CD14-positive monocyte (primary cell): ENCODE measurements around the gene IGF1R. TPM values are rescaled to one million over a fixed set of nuclear protein-coding genes. Genes with fewer than 3 reads are reported as not detected.

Experiments used
- DNase-seq, 3 donors: peaks; one replicate each; pipeline ENCODE4 v3.0.0-alpha.2; 2011 to 2022
- H2AFZ ChIP-seq: 2 replicates; pipeline ENCODE4 v1.6.0; 2012; ENCODE audit warnings: mild to moderate bottlenecking, low read depth, low read length, inconsistent platforms; ENCODE audit not compliant: insufficient read depth, poor library complexity, severe bottlenecking
- H3K27ac ChIP-seq, 2 donors: 1 replicate in 1 of 2; 2 replicates in 1 of 2; pipeline ENCODE4 v1.5.1; 2012 to 2013; ENCODE audit warnings: low read length in 2 of 2, control low read depth in 1 of 2, inconsistent platforms in 1 of 2, low read depth in 1 of 2, mild to moderate bottlenecking in 1 of 2
- H3K27me3 ChIP-seq, 2 donors: one replicate each; pipeline versions ENCODE4 v1.6.0 to v1.6.1; 2011 to 2013; ENCODE audit warnings: low read length in 2 of 2; ENCODE audit not compliant: control insufficient read depth in 2 of 2, insufficient read depth in 2 of 2
- H3K36me3 ChIP-seq, 2 donors: replicated peaks in 1 of 2; 1 replicate in 1 of 2; 2 replicates in 1 of 2; pipeline versions ENCODE4 v1.5.1 to v1.6.1; 2012 to 2013; ENCODE audit warnings: low read length in 2 of 2, control low read depth in 1 of 2, inconsistent platforms in 1 of 2, mild to moderate bottlenecking in 1 of 2; ENCODE audit not compliant: insufficient read depth in 2 of 2, control insufficient read depth in 1 of 2
- H3K4me1 ChIP-seq, 2 donors: 1 replicate in 1 of 2; 2 replicates in 1 of 2; pipeline versions ENCODE4 v1.5.1 to v1.6.1; 2012 to 2013; ENCODE audit warnings: low read length in 2 of 2, control low read depth in 1 of 2, inconsistent platforms in 1 of 2, mild to moderate bottlenecking in 1 of 2, moderate library complexity in 1 of 2; ENCODE audit not compliant: insufficient read depth in 2 of 2, control insufficient read depth in 1 of 2
- H3K4me2 ChIP-seq: replicated peaks from 2 replicates; pipeline ENCODE3; 2012; ENCODE audit warnings: low read length, moderate library complexity, mild to moderate bottlenecking; ENCODE audit not compliant: poor library complexity, severe bottlenecking; ENCODE audit errors: extremely low read depth
- H3K4me3 ChIP-seq, 3 experiments: fragments of 200-600 bp in 1 of 3; sonication (generic) in 1 of 3; replicated peaks in 1 of 3; 1 replicate in 2 of 3; 2 replicates in 1 of 3; pipeline ENCODE4 v1.5.1; 2011 to 2013; ENCODE audit warnings: low read length in 3 of 3, mild to moderate bottlenecking in 3 of 3, control low read depth in 2 of 3, low read depth in 2 of 3, inconsistent platforms in 1 of 3, moderate library complexity in 1 of 3
- H3K79me2 ChIP-seq: 2 replicates; pipeline ENCODE4 v1.6.0; 2012; ENCODE audit warnings: mild to moderate bottlenecking, control low read depth, inconsistent platforms, low read length, moderate library complexity; ENCODE audit not compliant: insufficient read depth
- H3K9ac ChIP-seq: 2 replicates; pipeline ENCODE4 v1.6.0; 2017; ENCODE audit warnings: low read length, mild to moderate bottlenecking; ENCODE audit not compliant: insufficient read depth, poor library complexity, severe bottlenecking
- H3K9me3 ChIP-seq, 2 donors: replicated peaks in 1 of 2; 1 replicate in 1 of 2; 2 replicates in 1 of 2; pipeline versions ENCODE4 v1.5.1 to v1.6.1; 2012 to 2013; ENCODE audit warnings: low read length in 2 of 2, control low read depth in 1 of 2; ENCODE audit not compliant: control insufficient read depth in 1 of 2, insufficient read depth in 1 of 2
- H4K20me1 ChIP-seq: 2 replicates; pipeline ENCODE4 v1.6.0; 2012; ENCODE audit warnings: mild to moderate bottlenecking, low read length, control low read depth, moderate library complexity; ENCODE audit not compliant: insufficient read depth
- H3K27ac Mint-ChIP-seq, 7 donors: one replicate each; pipeline ENCODE4 v1.8.0; 2020; ENCODE audit warnings: mild to moderate bottlenecking in 7 of 7, mixed read lengths in 7 of 7, moderate library complexity in 6 of 7, inconsistent platforms in 2 of 7
- H3K27me3 Mint-ChIP-seq, 3 donors: one replicate each; pipeline ENCODE4 v1.8.0; 2021 to 2022; ENCODE audit warnings: low read depth in 3 of 3, mild to moderate bottlenecking in 3 of 3, mixed read lengths in 3 of 3, moderate library complexity in 3 of 3, inconsistent platforms in 1 of 3
- H3K36me3 Mint-ChIP-seq, 2 donors: one replicate each; pipeline ENCODE4 v1.8.0; 2020; ENCODE audit warnings: mixed read lengths in 2 of 2, inconsistent platforms in 1 of 2, mild to moderate bottlenecking in 1 of 2
- H3K4me1 Mint-ChIP-seq: one replicate; pipeline ENCODE4 v1.8.0; 2020; ENCODE audit warnings: mild to moderate bottlenecking, mixed read lengths
- H3K4me3 Mint-ChIP-seq, 2 donors: one replicate each; pipeline ENCODE4 v1.8.0; 2020; ENCODE audit warnings: mild to moderate bottlenecking in 2 of 2, mixed read lengths in 2 of 2, moderate library complexity in 1 of 2
- H3K9me3 Mint-ChIP-seq, 7 donors: one replicate each; pipeline ENCODE4 v1.8.0; 2020 to 2022; ENCODE audit warnings: mixed read lengths in 7 of 7, mild to moderate bottlenecking in 6 of 7, moderate library complexity in 6 of 7, inconsistent platforms in 2 of 7
- CTCF ChIP-seq: fragments of 200-600 bp; IDR thresholded peaks from one replicate; pipeline ENCODE4 v1.8.0; 2022; ENCODE audit warnings: antibody characterized with exemption, mild to moderate bottlenecking
- WGBS: methylation state at CpG from one replicate; pipeline ENCODE4 v1.1.5; 2013; ENCODE audit warnings: missing lambda C conversion rate; ENCODE audit not compliant: insufficient coverage; 5-methylcytosine and 5-hydroxymethylcytosine counted together
- intact Hi-C, 2 donors: fragments of 100-400 bp; cut with micrococcal nuclease; formaldehyde crosslinking; loops; one replicate each; pipeline versions ENCODE4 v1.15.0 to v1.15.1; 2023
- polyA plus RNA-seq, 3 donors: library from polyadenylated mRNA; depleted of rRNA in 1 of 3; unstranded in 2 of 3; stranded (reverse) in 1 of 3; fragments of 300-500 nt in 2 of 3; fragments of >200 nt in 1 of 3; fragmentation: Illumina TruSeq in 2 of 3; gene quantifications; 1 replicate in 2 of 3; 2 replicates in 1 of 3; pipeline ENCODE4 v1.2.3, GENCODE V29; 2012 to 2021

Gene IGF1R
- polyA plus RNA-seq, 3 donors: 0.35 to 4.9 (median 0.67) TPM

GRCh38 chr15:98861188-98861587 is 212.8 kb downstream of the IGF1R start:
- Mint-ChIP-seq H3K9me3 (peaks cover 0 to 2% (median 0%) of the 10 kb centered on the region in 7 donors), H3K4me3 (no peak overlapping the region), H3K4me1 (peaks cover 45% of the 10 kb centered on the region), H3K36me3 (no peaks in the 10 kb centered on the region), H3K27me3 (no peaks in the 10 kb centered on the region), H3K27ac (peak overlapping the region in 2 of 7 donors; percentile 39 to 74)
- Histone ChIP-seq H3K4me2 (no peak overlapping the region), H3K27me3 (no peaks in the 10 kb centered on the region), H4K20me1 (no peaks in the 10 kb centered on the region), H2AFZ (no peak overlapping the region), H3K27ac (no peak overlapping the region), H3K9me3 (no peaks in the 10 kb centered on the region), H3K36me3 (no peaks in the 10 kb centered on the region), H3K79me2 (peaks cover 63% of the 10 kb centered on the region), H3K4me1 (peaks cover 25 to 47% of the 10 kb centered on the region in 2 donors), H3K9ac (no peak overlapping the region), H3K4me3 (no peak overlapping the region)
- intact Hi-C loops: loop anchor here in 1 of 2 donors (10.0 kb wide), 1 partner anchor 874 kb away; the partner anchor contains the start of gene LYSMD4
- no peak for DNase-seq
- TF ChIP-seq CTCF: no peak
- WGBS: 89% methylated on average over 5 of the region's 6 CpGs

- TF ChIP-seq CTCF: no peak
- H3K4me3 ChIP-seq: no peak overlapping the region
- H3K4me2 ChIP-seq: no peak overlapping the region
- no peak overlapping the region for H2AFZ ChIP-seq
- intact Hi-C loops: loop anchor here in 1 of 2 donors (10.0 kb wide), 1 partner anchor 871 kb away; the partner anchor contains the start of gene LYSMD4
- Mint-ChIP-seq H3K4me3 (no peak overlapping the region), H3K4me1 (peaks cover 42% of the 10 kb centered on the region), H3K27ac (no peak overlapping the region), H3K36me3 (no peaks in the 10 kb centered on the region), H3K27me3 (no peaks in the 10 kb centered on the region), H3K9me3 (peaks cover 0 to 2% (median 0%) of the 10 kb centered on the region in 7 donors)
- no peaks in the 10 kb centered on the region for H3K36me3 ChIP-seq
- no peaks in the 10 kb centered on the region for H4K20me1 ChIP-seq
- H3K27me3 ChIP-seq: no peaks in the 10 kb centered on the region
- no peak overlapping the region for H3K9ac ChIP-seq
- H3K9me3 ChIP-seq: no peaks in the 10 kb centered on the region
- no peak for DNase-seq
- H3K4me1 ChIP-seq: peaks cover 15 to 32% of the 10 kb centered on the region in 2 donors
- no peak overlapping the region for H3K27ac ChIP-seq
- H3K79me2 ChIP-seq: peaks cover 68% of the 10 kb centered on the region
These were observed 215.6 kb downstream of the IGF1R start for GRCh38 chr15:98863983-98864382.
